ENCODE measurements around the gene CEACAM21. TPM values are rescaled to one million over a fixed set of nuclear protein-coding genes. Genes with fewer than 3 reads are reported as not detected.

The CEACAM21 gene
- total and polyA plus RNA-seq, 4 donors: 6.5 to 12.2 (median 10.3) TPM

GRCh38 chr19:41595258-41595889 is 19.4 kb downstream of the CEACAM21 start:
- 26 to 31% methylated on average over 4 of the region's 4 CpGs for WGBS, 2 donors
- peak; percentile 46 to 71 (median 58) for DNase-seq
- peaks cover 0 to 8% (median 5%) of the 10 kb centered on the region in 3 donors for H3K27me3 ChIP-seq (ENCODE audit: control insufficient read depth in 3 of 3, insufficient read depth in 3 of 3, low read length in 2 of 3)
- no peak overlapping the region for H3K27ac ChIP-seq (ENCODE audit: low read depth in 1 of 2, low read length in 1 of 2)
- no peak overlapping the region for H3K9ac ChIP-seq (ENCODE audit: insufficient read depth in 1 of 2, low read length in 2 of 2)
- peak; percentile 84 for ATAC-seq (ENCODE audit: insufficient read depth, low FRiP score)
- no peak overlapping the region for H3K4me3 ChIP-seq
- H3K36me3 ChIP-seq (ENCODE audit: control insufficient read depth in 4 of 4, insufficient read depth in 4 of 4, low read length in 4 of 4): no peaks in the 10 kb centered on the region
- TF ChIP-seq CTCF (IDR thresholded peaks at IDR 0.05; ENCODE audit: control extremely low read depth, extremely low read depth): peak; percentile 68
- no peaks in the 10 kb centered on the region for H3K4me1 ChIP-seq (ENCODE audit: control insufficient read depth in 5 of 5, insufficient read depth in 5 of 5, low read length in 5 of 5)
- H3K9me3 ChIP-seq (ENCODE audit: control insufficient read depth in 4 of 4, insufficient read depth in 3 of 4, low read length in 3 of 4): no peaks in the 10 kb centered on the region

- Histone ChIP-seq H3K36me3 (ENCODE audit: control insufficient read depth in 4 of 4, insufficient read depth in 4 of 4, low read length in 4 of 4) (no peaks in the 10 kb centered on the region), H3K4me3 (no peak overlapping the region), H3K4me1 (ENCODE audit: control insufficient read depth in 5 of 5, insufficient read depth in 5 of 5, low read length in 5 of 5) (no peaks in the 10 kb centered on the region), H3K27ac (ENCODE audit: low read depth in 1 of 2, low read length in 1 of 2) (no peak overlapping the region), H3K9ac (ENCODE audit: insufficient read depth in 1 of 2, low read length in 2 of 2) (no peak overlapping the region), H3K9me3 (ENCODE audit: control insufficient read depth in 4 of 4, insufficient read depth in 3 of 4, low read length in 3 of 4) (no peaks in the 10 kb centered on the region), H3K27me3 (ENCODE audit: control insufficient read depth in 3 of 3, insufficient read depth in 3 of 3, low read length in 2 of 3) (peaks cover 0 to 8% (median 5%) of the 10 kb centered on the region in 3 donors)
- DNase-seq: no peak
- TF ChIP-seq CTCF (IDR thresholded peaks at IDR 0.05; ENCODE audit: control extremely low read depth, extremely low read depth): no peak
- 40 to 58% methylated on average over 3 of the region's 3 CpGs for WGBS, 2 donors
- ATAC-seq (ENCODE audit: insufficient read depth, low FRiP score): no peak
These were observed 19.9 kb downstream of the CEACAM21 start for GRCh38 chr19:41595890-41596280.

GRCh38 chr19:41597600-41598041 is 21.7 kb downstream of the CEACAM21 start:
- Histone ChIP-seq H3K27me3 (ENCODE audit: control insufficient read depth in 3 of 3, insufficient read depth in 3 of 3, low read length in 2 of 3) (peaks cover 0 to 8% (median 3%) of the 10 kb centered on the region in 3 donors), H3K27ac (ENCODE audit: low read depth in 1 of 2, low read length in 1 of 2) (no peak overlapping the region), H3K4me3 (no peak overlapping the region), H3K9ac (ENCODE audit: insufficient read depth in 1 of 2, low read length in 2 of 2) (no peak overlapping the region), H3K4me1 (ENCODE audit: control insufficient read depth in 5 of 5, insufficient read depth in 5 of 5, low read length in 5 of 5) (no peaks in the 10 kb centered on the region), H3K36me3 (ENCODE audit: control insufficient read depth in 4 of 4, insufficient read depth in 4 of 4, low read length in 4 of 4) (no peaks in the 10 kb centered on the region), H3K9me3 (ENCODE audit: control insufficient read depth in 4 of 4, insufficient read depth in 3 of 4, low read length in 3 of 4) (no peaks in the 10 kb centered on the region)
- ATAC-seq (ENCODE audit: insufficient read depth, low FRiP score) (peak; percentile 61), DNase-seq (peak; percentile 49 to 67 (median 62))
- peak; percentile 88 for TF ChIP-seq CTCF (IDR thresholded peaks at IDR 0.05; ENCODE audit: control extremely low read depth, extremely low read depth)
- WGBS, 2 donors: 9 to 10% methylated on average over 10 of the region's 10 CpGs
